Mesenteric fat pad (tissue), 1 donor: Measurements from ENCODE around the gene PLCXD3. TPM values are rescaled to one million over a fixed set of nuclear protein-coding genes. Genes with fewer than 3 reads are reported as not detected.
"Not testable (repeated sequence)": the region's sequence is repeated elsewhere in the genome, so short reads cannot be mapped to it uniquely, and the experiment has no call there.

Experiments
- DNase-seq: peaks from one replicate; pipeline ENCODE4 v3.0.0-alpha.2; 2020; ENCODE audit warnings: low spot score
- total RNA-seq: library from RNA; stranded (reverse); fragmentation: NEBNext Ultra II Directional; extraction: Animal tissue kit (Norgen Biotek cat#: 25700); gene quantifications from one replicate; pipeline ENCODE4 v1.2.1, GENCODE V29; 2021
- donor health status: DM: yes; HTN: yes; CAD: no.

PLCXD3 gene
- total RNA-seq, 1 donor from 2014 or later = 2.4 TPM

DNA sequence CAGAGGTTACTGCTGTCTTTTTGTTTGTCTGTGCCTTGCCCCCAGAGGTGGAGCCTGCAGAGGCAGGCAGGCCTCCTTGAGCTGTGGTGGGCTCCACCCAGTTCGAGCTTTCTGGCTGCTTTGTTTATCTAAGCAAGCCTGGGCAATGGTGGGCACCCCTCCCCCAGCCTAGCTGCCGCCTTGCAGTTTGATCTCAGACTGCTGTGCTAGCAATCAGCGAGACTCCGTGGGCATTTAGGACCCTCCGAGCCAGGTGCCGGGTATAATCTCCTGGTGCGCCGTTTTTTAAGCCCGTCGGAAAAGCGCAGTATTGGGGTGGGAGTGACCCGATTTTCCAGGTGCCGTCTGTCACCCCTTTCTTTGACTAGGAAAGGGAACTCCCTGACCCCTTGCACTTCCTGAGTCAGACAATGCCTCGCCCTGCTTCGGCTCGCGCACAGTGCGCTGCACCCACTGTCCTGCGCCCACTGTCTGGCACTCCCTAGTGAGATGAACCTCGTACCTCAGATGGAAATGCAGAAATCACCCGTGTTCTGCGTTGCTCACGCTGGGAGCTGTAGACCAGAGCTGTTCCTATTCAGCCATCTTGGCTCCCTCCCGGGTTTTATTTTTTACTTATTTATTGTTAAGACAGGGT is 16.8 kb downstream of the PLCXD3 start:
- DNase-seq = not testable (repeated sequence)

DNA sequence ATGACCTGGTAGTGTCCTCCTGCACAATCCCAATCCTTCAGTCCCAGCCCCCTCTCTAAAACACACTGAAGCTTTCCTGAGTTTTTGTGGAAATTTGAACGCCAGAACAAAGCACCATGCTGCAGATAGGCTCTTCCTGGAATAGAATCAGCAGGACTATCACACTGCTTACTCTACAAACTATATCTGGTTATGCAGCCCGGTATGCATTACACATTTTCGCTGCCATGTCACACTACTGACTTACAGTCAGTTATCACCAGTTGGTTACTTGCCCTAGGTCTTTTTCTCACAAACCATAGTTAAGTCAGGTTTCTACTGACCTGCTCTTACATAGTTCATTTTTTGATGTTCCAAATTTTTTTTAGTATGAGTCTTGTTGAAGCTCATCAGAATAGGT is 24.9 kb downstream of the PLCXD3 start:
- DNase-seq = no peak

DNA sequence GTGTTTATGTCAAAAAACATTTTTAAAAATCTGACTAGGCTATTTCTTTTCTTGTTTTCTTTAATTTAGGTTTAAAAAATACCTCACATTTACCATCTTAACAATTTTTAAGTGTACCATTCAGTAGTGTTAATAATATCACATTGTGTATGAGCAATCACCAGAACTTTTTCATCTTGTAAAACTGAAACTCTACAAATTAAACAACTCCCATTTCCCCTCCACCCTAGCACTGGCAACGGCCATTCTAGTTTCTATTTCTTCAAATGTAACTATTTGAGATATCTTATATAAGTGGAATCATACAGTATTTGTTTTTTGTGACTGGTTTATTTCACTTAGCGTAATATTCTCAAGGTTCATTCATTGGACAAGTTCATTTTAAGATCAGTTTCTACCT is 27.7 kb downstream of the PLCXD3 start:
- no peak for DNase-seq

DNA sequence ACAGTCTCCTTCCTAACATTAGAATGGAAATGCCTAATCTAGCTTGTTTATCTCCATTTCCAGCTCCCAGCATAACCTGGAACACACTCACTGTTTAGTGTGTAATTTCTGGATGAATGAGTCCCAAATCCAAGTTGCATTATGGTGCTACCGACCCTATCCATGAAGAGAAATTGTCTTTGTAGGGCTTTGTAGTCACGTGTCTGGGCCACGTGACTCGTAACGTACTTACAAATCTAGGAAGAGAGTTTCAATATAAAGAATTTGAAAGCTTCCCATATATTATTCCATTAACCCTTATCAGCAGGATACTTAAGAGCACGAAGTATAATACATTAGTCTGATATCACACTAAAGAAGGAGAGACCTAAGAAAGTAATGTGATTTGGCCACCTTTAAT is 28.2 kb downstream of the PLCXD3 start:
- DNase-seq = no peak

DNA sequence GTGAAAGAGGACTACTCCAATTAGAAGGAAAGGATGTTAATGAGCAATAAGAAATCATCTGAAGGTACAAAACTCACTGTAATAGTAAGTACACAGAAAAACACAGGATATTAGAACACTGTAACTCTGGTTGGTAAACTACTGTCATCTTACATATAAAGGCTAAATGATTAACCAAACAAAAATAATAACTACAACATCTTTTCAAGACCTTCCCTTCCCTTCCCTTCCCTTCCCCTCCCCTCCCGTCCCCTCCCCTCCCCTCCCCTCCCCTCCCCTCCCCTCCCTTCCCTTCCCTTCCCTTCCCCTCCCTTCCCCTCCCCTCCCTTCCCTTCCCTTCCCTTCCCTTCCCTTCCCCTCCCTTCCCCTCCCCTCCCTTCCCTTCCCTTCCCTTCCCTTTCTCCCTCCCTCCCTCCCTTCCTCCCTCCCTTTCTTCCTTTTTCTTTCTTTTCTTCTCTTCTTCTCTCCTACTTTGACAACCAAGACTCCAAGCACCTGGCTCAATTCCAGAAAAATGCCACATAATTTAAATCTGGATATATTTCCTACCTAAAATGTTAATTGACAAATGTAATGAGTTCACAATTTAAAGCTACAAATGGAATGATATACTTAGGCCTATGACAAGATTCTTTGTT is 38.7 kb downstream of the PLCXD3 start:
- DNase-seq = not testable (repeated sequence)

DNA sequence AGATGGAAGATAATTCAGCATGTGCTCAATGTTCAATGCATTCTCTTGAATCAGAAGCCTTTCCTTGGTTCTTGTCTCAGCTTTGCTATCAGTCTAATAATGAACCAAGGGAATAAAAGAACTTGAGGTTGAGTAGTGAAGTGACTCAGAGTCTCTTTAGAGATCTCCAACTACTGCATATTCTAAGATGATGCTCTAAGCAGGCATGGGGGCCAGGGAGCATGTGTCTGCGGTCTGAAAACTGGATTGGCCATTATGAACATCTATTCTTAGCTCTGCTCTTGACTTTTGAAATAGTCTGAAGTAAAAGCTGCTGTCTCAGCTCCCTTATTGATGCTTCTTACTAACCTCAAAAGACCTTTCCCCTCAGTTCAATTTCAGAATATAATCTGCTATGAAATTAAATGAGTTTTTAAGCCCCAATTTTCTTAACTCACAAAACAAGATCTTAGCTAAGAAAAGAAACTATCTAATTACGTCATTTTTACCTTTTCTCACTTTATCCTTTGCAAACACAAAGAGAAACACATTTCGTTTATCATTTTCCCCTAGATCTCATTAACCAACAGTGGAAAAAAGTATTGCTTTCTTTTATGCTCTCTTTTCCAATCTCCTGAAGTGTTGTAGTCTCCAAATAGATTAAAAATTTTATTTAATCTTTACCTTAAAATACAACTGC is 44.8 kb downstream of the PLCXD3 start:
- DNase-seq = no peak

DNA sequence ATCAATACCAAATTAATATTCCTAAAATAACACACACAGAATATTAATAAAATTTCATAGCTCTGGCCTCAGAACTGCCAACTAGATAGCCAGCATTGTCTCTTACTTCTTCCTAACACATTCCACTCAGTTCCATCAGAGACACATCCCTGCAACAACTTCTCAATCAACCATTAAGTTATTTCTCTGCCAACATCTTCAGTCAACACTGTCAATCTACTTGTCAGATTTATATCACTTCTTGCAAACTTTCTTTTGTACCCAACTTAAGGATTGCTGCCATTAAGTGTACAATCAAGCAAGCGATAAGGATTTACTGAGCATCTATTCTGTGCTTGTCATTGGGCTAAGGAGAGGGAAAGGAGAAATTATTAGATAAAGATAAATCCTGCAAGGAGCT is 50.8 kb downstream of the PLCXD3 start:
- DNase-seq = no peak

DNA sequence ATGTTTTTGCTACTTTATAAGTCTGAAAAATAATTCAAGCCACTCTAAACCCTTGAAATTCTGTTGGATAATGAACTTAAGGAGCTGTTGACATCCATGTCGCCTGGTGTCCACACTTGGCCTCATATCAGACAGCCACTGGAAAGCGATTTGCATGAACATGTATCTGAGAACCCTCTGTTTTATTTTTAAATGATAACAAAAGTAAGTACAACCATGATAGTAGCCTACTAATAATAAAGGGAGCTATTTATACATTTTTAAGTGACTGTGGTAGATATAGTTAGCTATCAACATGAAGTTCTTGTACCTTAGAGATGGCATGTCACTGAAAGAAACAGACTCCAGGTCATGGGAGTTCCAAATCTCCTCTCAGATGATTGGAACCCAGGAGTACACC is 53.3 kb downstream of the PLCXD3 start:
- no peak for DNase-seq

DNA sequence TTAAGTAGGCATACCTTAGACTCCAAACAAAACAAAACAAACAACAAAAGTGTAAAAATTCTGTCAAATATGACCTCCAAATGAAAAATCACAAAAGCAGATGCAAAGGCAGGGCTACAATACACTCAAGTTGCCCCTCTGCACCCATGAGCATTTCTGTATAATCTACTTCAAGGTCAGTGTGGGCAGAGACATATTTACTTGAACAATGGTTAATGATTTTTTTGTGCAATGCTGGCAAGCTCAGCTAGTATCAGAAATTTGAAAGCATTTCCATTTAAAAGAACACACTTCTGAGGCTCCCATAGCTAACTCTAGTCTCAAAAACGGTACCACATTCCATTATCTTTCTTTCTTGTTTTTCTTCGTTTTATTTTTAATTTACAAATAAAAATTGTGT is 57.9 kb downstream of the PLCXD3 start:
- no peak for DNase-seq

DNA sequence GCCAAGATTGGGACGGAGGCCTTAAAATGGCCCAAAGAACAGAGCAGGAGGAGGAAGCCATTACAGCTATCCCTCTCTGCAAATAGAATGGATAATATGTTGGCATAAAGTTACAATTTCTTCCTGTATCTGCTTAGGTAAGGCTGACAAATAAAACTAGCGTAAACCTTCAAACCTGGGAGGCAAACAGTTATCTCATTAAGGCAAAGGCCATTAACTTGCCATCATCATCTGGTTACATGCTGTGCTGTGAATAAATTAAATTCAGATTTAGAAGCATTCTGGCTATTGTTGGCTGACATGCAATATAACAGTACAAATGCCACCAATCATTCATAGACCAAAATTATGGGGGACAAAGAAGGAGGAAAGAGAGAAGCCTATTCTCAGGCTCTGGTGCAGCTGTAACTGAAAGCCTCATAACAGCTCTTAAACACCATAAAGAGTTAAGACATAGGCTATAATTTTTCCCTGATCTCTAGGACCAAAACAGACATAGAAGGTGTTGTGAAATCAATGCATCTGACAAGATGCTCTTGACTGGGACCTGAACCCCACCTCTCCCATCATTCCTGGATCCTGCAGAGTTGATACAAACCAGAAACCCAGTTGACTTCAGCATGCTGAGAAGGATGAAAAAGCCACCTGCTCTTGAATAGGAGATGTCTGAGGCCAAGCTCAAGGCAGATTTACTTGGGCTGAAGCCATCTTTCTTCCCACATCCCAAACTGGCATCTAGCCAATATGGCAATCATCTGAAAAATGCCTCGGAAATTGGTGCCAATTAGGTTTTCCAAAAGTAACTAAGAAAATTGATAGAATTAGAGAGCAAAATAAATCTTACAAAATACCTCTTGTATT is 62.5 kb downstream of the PLCXD3 start:
- DNase-seq = no peak

DNA sequence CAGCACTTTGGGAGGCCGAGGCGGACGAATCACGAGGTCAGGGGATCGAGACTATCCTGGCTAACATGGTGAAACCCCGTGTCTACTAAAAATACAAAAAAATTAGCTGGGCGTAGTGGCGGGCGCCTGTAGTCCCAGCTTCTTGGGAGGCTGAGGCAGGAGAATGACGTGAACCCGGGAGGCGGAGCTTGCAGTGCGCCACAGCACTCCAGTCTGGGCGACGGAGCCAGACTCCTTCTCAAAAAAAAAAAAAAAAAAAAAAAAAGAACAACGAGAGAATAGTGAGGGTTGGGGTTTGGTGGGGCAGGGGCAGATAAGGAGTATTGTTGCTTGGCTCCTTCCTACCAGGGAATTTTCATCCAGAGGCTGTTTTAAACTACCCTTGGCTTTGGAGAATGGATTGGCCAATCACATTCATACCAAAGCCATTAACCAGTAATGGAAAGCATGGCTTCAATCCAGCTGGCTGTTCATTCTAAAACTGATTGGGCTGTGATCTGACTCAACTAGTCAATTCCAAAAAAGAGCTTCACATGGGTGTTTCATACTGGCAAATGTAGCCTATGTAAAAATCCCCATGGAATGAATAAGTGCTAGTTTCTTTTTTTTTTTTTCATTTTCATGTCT is 64.4 kb downstream of the PLCXD3 start:
- no peak for DNase-seq

DNA sequence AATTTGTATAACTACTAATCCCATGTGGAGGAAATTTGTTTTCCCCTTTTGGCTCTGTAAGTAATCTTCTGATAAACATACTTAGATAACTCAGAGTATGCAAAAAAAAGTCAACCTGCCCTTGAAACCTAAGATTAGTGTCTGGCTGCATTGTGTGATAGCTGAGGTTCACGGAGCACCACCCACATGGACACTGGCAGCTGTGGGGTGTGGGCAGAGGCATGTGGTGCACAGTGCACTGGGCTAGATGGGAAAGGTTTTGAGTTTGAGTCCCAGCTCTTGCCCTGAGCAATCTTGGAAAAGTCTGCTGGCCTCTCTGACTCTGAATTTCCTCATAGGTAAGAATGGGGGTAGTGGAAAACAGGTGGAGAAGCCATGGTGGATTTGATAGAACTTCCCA is 75.1 kb downstream of the PLCXD3 start:
- DNase-seq = no peak

DNA sequence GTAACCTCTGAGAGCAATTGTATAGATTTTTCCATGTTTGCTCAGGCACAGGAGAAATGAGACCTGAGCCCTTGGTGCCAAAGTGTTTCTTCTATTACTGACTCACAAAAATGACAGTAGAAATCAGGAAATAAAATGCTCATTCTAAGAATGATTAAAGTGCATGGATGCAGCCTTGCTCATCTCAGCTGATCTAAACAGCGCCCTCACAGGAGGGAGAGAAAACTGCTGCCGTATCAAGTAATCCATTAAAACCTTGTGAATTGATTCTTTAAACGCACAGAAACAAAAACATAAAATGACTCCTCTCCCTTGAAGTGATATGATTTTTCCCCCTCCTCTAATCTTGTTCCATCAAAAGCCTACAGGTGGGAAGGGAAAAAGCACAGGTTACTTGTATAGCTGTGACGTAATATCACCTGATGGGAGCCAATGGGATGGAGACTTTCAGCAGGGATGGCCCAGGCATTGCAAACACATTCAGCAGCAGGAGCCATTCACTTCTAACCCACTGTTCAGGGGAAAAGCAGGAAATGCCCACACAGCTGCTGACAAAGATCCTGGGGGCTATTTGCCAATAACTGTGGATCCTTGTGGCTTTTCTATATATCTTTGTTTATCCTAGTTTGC is 76.7 kb downstream of the PLCXD3 start:
- no peak for DNase-seq

DNA sequence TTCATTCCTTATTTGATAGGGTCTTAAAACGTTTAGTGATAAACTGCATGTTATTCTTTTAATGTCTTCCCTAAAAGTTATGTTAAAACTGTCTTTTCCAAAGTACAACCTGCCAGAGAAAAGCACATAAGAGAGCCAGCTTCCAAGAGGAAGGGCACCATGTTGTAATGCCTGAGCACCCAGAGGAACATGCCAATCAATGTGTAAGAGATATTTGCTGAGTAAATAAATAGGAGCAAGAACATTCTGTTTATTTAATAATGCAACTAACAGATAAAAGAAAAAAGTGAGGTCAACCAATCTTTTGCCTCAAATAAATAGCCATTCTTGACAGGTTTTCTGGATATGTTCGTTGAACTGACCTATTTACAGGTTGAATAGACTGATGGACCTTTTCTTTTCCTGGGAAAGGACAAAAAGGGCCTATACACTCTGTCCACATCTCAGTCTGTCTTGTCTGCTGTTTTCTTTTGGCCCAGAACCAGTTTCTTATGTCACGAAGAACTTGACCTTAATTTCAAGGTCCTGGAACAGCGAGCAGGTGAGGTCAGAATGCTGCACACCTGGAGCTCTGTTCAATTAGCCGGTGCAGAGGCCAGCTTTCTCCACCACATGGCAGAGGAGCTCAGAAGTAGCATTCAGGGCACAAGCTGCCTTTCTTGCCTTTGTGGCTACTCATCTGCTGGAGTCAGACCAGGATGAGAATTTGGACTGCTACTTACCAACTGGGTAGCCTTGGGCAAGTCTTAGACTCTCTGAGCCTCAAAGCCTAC is 77.7 kb downstream of the PLCXD3 start:
- no peak for DNase-seq

DNA sequence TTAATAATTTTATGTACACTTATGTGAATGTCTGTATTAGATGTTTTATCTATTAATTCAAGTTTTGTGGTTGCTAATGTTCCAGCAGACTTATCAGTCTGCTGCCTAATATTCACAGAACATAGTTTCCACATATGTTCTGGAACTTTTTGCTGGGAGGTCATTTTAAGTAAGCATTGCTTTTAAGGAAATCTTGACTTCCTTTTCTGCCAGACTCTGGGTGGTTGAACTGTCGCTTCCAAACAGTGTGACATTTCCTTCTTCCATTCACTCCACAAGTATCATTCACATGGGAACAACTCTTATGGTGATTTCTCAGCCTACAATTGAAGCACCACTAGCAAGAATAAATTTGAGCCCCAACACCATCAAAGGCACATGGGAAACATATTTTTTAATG is 82.9 kb downstream of the PLCXD3 start:
- DNase-seq = no peak

DNA sequence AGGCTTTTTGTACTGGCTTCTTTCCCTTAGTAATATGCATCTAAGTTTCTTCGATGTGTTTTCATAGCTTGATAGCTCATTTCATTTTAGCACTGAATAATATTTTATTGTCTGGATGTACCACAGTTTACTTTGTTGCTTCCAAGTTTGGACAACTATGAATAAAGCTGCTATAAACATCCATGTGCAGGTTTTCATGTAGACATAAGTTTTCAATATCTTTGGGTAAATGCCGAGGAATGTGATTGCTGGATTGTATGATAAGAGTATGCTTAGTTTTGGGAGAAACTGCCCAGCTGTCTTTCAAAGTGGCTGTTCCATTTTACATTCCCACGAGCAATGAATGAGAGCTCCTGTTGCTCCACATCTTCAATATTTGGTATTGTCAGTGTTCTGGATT is 84.7 kb downstream of the PLCXD3 start:
- DNase-seq = no peak

DNA sequence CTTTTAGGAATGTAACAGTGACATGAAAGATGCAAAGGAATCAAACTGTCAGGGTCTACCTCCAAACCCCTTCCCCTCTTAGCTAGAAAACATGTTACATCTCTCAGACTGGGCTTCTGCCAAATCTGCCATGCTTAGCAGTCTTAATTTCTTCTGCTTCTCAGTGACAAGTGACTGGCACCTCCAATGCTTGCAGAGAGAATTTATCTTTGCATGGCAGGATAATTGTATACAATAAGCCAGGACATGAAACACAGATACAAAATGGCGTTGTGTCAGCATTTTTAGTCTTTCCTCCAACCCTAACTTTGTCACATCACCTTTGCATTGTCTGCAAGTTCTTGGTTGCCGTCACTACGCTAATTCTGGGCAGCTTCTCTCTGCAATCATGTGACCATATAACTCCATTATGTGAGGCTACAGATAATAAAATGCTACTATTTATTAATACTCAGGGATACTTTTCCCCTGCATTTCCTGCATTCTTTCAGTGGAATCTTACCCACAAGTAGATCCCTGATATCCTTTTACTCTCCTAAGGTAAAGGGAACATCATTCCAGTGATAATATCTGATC is 89.8 kb downstream of the PLCXD3 start:
- DNase-seq = no peak

DNA sequence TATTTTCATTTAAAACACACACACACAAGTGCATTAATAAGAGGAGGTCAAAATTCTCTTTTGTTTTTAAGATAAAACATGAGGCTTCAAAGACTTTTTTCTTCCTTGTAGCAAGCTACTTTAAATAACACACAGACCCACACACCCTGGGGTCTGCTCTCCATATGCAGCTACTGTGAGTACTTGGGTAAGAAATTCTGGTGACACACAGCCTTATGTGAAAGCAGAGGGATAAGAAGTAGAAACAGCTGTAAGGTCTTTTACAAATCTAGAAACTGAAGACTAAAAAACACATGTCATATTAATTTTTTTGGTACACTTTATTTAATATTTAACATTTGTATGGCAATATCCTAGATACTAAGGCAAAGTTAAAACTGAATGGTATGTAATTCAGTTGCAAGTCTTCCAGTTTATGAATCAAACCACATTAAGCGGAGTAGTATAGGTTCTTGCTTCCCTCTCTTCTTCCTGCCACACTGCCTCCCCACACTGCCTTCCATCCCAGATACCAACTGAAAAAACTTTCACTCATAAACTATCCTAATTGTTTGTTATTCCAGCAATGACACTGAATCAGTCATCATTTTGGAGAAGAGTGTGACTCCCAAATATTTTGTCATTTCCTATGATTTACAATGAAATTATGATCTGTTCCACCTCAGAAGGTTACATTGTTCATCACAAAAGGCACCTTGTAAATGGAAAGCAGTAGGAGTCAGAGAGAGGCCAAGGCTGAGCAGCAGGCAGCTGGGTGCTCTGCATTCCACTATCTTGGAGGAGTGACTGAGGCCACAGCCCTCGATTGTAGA is 92.0 kb downstream of the PLCXD3 start:
- no peak for DNase-seq

DNA sequence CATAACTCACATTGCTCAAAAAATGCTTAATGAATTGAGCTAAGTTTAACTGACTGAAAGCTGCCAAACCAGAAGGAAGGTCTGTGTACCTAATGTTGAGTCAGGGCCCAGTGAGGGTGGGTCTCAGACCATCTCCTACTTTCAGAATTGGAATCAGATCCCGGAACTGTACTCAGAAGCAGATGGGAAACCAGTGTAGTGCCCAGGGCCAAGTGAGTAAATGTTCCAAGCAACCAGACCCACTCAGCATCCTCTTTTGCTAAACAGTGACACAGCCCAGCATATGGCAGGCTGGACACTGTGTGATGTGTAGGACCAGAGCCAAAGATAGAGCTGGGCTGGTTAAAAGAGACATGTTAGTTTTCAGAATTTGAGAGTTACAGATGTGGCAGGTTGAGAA is 94.1 kb downstream of the PLCXD3 start:
- no peak for DNase-seq
